Osteoblast (primary cell): ENCODE measurements around the gene CPNE7. TPM values are rescaled to one million over a fixed set of nuclear protein-coding genes. Genes with fewer than 3 reads are reported as not detected.

Experiments used
- DNase-seq: peaks from one replicate; pipeline ENCODE4 v3.0.0; 2011; ENCODE audit warnings: low spot score, mixed read lengths; ENCODE audit not compliant: insufficient read length; ENCODE audit errors: missing footprints
- H2AFZ ChIP-seq: 2 replicates; pipeline ENCODE4 v1.6.0; 2011; ENCODE audit warnings: mild to moderate bottlenecking, low read length
- H3K27ac ChIP-seq: 2 replicates; pipeline ENCODE4 v1.5.1; 2011; ENCODE audit warnings: mild to moderate bottlenecking, low read depth, low read length, moderate library complexity
- H3K27me3 ChIP-seq: 2 replicates; pipeline ENCODE4 v1.6.0; 2012; ENCODE audit warnings: mild to moderate bottlenecking, control low read depth, inconsistent platforms, low read length, moderate library complexity; ENCODE audit not compliant: insufficient read depth
- H3K36me3 ChIP-seq: 2 replicates; pipeline ENCODE4 v1.5.1; 2011; ENCODE audit warnings: mild to moderate bottlenecking, low read length, control low read depth, moderate library complexity; ENCODE audit not compliant: insufficient read depth
- H3K4me1 ChIP-seq: 2 replicates; pipeline ENCODE4 v1.5.1; 2011; ENCODE audit warnings: mild to moderate bottlenecking, low read length, control low read depth, moderate library complexity; ENCODE audit not compliant: insufficient read depth
- H3K4me2 ChIP-seq: 2 replicates; pipeline ENCODE4 v1.6.0; 2011; ENCODE audit warnings: mild to moderate bottlenecking, low read length; ENCODE audit not compliant: insufficient read depth
- H3K4me3 ChIP-seq: fragments of 200-600 bp; sonication (generic); 3 replicates; pipeline ENCODE4 v1.5.1; 2012; ENCODE audit warnings: mild to moderate bottlenecking, low read length, inconsistent platforms; ENCODE audit not compliant: insufficient read depth
- H3K79me2 ChIP-seq: 2 replicates; pipeline ENCODE4 v1.6.0; 2012; ENCODE audit warnings: mild to moderate bottlenecking, low read length, control low read depth, inconsistent platforms; ENCODE audit not compliant: insufficient read depth
- H3K9me3 ChIP-seq: 2 replicates; pipeline ENCODE4 v1.5.1; 2011; ENCODE audit warnings: low read depth, low read length, control low read depth
- H4K20me1 ChIP-seq: 2 replicates; pipeline ENCODE4 v1.6.0; 2012; ENCODE audit warnings: mild to moderate bottlenecking, low read length, control low read depth; ENCODE audit not compliant: insufficient read depth
- total RNA-seq: library from RNA; depleted of rRNA; stranded (reverse); fragments of >200 nt; gene quantifications from 2 replicates; pipeline ENCODE4 v1.2.3, GENCODE V29; 2012
- TF ChIP-seq, protein P1 (sequence below): IDR thresholded peaks from 2 replicates; pipeline ENCODE4 v1.5.1; 2011; ENCODE audit warnings: mild to moderate bottlenecking, low read depth, low read length, moderate library complexity; ENCODE audit errors: extremely low read depth

The CPNE7 gene
- total RNA-seq, 1 donor = 7.2 TPM

DNA sequence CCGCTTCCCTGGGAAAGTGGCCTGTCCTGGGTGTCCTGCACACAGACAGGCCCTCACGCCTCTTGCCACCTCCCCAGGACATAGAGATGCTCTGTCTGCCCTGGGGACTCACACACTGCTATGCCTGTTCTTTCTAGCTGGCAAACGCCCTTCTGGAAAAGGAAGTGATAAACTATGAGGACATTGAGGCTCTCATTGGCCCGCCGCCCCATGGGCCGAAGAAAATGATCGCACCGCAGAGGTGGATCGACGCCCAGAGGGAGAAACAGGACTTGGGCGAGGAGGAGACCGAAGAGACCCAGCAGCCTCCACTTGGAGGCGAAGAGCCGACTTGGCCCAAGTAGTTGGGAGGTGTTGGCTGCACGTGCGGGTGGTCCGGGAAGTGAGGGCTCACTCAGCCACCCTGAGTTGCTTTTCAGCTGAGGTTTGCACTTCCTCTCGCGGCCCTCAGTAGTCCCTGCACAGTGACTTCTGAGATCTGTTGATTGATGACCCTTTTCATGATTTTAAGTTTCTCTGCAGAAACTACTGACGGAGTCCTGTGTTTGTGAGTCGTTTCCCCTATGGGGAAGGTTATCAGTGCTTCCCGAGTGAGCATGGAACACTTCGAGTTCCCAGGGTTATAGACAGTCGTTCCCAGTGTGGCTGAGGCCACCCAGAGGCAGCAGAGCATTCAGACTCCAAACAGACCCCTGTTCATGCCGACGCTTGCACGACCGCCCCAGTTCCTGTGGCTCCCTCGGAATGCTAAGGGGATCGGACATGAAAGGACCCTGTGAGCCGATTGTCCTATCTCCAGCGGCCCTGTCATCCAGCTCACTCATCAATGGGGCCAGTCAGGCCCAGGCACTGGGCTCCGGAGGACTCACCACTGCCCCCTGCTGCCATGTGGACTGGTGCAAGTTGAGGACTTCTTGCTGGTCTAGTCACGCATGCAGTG lies 18.5 kb upstream of the CPNE7 start:
- Histone ChIP-seq H3K27ac (no peak overlapping the region), H3K4me3 (no peak overlapping the region), H4K20me1 (peaks cover 15% of the 10 kb centered on the region), H3K79me2 (peaks cover 15% of the 10 kb centered on the region), H3K36me3 (peaks cover 53% of the 10 kb centered on the region), H3K4me1 (peaks cover 16% of the 10 kb centered on the region), H3K4me2 (no peak overlapping the region), H2AFZ (peak overlapping the region; percentile 20), H3K27me3 (no peaks in the 10 kb centered on the region), H3K9me3 (no peaks in the 10 kb centered on the region)
- TF ChIP-seq, protein P1, sequence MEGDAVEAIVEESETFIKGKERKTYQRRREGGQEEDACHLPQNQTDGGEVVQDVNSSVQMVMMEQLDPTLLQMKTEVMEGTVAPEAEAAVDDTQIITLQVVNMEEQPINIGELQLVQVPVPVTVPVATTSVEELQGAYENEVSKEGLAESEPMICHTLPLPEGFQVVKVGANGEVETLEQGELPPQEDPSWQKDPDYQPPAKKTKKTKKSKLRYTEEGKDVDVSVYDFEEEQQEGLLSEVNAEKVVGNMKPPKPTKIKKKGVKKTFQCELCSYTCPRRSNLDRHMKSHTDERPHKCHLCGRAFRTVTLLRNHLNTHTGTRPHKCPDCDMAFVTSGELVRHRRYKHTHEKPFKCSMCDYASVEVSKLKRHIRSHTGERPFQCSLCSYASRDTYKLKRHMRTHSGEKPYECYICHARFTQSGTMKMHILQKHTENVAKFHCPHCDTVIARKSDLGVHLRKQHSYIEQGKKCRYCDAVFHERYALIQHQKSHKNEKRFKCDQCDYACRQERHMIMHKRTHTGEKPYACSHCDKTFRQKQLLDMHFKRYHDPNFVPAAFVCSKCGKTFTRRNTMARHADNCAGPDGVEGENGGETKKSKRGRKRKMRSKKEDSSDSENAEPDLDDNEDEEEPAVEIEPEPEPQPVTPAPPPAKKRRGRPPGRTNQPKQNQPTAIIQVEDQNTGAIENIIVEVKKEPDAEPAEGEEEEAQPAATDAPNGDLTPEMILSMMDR = peak; percentile 96
- peak; percentile 98 for DNase-seq

DNA sequence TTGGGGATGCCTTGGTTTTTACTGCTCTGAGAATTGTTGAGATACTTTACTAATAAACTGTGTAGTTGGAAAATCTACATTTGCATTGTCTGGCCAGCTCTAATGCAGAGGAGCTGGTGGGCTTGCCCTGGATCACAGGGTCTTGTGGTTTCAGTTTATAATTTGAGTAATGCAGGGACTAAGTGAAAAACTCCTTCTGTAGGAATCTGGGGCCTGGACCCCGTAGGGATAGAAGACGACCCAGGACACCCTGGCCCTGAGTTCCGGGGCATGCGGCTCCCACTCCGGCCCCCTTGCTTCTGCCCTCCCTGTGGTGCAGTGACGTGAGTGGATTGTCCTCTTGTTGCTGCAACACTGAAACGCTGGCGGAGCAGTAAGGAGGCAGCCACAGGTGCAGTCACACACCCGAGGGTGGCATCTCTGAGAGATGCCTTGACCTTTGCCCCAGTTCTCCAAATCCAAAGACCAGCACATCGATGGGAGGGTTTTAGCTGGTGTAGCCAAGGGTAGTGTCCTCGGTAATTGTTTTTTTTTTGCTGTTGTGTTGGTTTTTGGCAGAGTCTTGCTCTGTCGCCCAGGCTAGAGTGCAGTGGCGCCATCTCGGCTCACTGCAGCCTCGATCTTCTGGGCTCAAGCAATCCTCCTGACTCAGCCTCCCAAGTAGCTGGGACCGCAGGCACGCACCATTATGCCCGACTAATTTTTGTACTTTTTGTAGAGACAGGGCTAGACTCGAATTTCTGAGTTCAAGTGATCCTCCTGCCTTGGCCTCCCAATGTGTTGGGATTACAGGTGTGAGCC lies 17.7 kb upstream of the CPNE7 start:
- H3K27ac ChIP-seq = no peak overlapping the region
- peaks cover 22% of the 10 kb centered on the region for H3K79me2 ChIP-seq
- no peak overlapping the region for H3K4me3 ChIP-seq
- TF ChIP-seq, protein P1 = no peak
- H3K9me3 ChIP-seq = no peaks in the 10 kb centered on the region
- no peak overlapping the region for H2AFZ ChIP-seq
- H4K20me1 ChIP-seq = peaks cover 24% of the 10 kb centered on the region
- peaks cover 56% of the 10 kb centered on the region for H3K36me3 ChIP-seq
- H3K27me3 ChIP-seq = no peaks in the 10 kb centered on the region
- DNase-seq = no peak
- H3K4me2 ChIP-seq = no peak overlapping the region
- H3K4me1 ChIP-seq = peaks cover 25% of the 10 kb centered on the region

DNA sequence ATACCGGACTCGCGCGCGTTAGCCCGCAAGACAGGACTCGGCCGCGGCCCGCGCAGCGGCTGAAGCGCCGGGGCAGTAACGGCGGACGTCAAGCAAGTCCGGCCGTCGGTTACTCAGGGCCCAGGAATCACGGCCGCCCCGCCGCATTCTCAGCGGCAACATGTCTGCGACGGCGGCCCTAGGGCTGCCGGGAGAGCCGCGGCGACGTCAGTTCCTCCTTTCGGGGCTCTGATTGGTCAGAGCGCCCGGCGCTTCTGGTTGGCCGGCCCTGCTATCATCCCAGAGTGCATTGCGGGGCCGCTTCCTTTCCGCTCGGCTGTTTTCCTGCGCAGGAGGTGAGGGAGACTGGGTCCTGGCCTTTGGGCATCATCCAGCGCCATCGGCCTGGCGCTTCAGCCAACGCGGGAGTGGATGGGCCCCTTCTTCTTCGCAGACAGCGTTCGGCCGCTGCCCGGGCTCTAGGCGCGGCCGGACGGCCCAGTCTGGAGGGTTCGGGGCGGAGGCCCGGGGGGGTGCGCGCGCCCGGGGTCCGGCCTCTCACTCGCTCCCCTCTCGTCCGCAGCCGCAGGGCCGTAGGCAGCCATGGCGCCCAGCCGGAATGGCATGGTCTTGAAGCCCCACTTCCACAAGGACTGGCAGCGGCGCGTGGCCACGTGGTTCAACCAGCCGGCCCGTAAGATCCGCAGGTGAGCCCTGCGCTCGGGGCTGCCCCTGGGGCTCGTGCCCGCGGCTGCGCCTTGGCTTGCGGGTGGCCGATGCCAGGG lies 15.0 kb upstream of the CPNE7 start, which contains the start of gene RPL13:
Gene RPL13 (plus strand): TSS at position 305 of the 764 bp plus-strand sequence. CDS start 278 bp downstream, at position 583.
- peaks cover 52% of the 10 kb centered on the region for H3K36me3 ChIP-seq
- peak within 1 kb of the TSS; percentile 98 for H3K27ac ChIP-seq
- peaks cover 46% of the 10 kb centered on the region for H3K4me1 ChIP-seq

More for the DNA sequence above, 15.0 kb upstream of the CPNE7 start, which contains the start of gene RPL13:
- TF ChIP-seq, protein P1 = no peak
- peak within 1 kb of the TSS; percentile 92 for H3K4me3 ChIP-seq
- peak within 1 kb of the TSS; percentile 76 for H2AFZ ChIP-seq
- peak within 1 kb of the TSS; percentile 96 for H3K4me2 ChIP-seq
- peak; percentile 100 for DNase-seq
- H3K27me3 ChIP-seq = no peaks in the 10 kb centered on the region
- no peaks in the 10 kb centered on the region for H3K9me3 ChIP-seq
- H3K79me2 ChIP-seq = peaks cover 33% of the 10 kb centered on the region
- H4K20me1 ChIP-seq = peaks cover 50% of the 10 kb centered on the region
